Nucleus accumbens (tissue), 56 donors: Measurements from ENCODE around the gene AUTS2.

ENCODE experiments used
- DNase-seq, 56 donors: peaks; one replicate each; lab custom pipeline; 2025; lab: John Stamatoyannopoulos, UW

AUTS2 gene

DNA sequence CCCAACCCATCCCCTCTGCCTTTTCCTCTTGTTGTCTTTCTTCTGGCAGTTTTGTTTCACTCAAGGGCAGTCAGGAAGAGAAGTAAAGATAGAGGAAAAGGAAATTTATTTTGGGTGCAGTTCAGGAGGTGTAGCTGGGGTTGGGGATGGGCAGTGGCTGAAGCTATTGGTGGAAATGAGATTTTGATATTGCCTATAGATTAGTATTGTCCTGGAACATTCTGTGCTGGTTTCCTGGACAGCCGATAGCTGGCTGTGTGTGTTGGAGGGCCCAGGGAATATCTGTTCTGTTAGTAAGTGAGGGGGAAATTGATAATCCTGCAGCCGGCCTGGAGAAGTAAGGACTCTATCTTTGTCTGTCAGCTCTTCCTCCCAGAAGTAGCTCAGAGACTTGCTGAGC lies 107.8 kb downstream of the AUTS2 start:
- DNase-seq: no peak

DNA sequence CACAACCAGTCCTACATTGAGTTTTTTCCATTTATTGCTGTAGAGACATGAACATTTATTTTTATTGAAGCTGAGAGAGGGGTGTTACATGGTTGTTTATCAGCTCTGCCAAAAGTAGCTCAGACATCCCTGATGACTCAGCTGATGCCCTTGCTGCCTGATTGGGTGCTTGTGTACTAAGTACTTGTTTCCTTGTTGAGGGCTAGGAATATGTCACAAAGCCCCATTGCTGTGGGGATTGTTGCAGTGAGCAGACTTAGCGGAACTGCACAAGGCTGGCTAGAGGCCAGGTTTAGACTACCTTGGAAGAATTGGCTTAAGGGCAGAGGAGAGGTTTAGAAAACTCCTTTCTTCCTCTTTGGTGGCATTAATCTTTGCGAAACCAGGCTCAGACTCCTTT lies 110.6 kb downstream of the AUTS2 start:
- DNase-seq: peak in 2 of 56 donors; percentile 6 to 60

DNA sequence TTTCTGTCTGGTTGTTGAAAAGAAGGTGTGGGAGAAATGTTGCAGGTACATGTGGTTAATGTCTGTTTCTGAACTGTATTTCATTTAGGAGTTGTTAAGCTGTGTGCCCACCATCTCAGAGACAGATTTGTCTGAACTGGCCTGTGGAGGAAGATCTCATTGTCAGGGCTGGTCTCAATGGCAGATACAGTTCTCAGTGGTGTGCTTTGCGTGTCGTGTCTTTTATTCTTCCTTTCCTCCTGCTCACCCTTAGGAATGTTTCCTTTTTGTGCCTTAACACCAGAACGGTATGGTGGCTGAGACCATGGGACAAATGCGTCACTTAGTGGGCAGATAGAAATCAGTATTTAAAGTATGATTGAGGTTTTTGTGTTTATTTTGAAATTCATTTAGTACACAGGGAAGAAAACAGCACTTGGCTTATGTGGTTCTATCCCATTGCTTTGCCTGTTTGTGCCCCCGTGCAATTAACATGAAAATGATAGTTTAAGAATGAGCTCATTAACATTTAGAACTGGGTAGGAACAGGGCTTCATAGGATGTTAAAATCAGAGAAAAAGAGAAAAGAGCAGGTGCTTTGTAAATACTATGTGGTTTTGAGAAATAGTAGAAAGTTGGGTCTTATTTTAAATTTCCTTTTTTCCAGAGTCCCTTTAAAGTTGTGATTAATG lies 112.6 kb downstream of the AUTS2 start:
- DNase-seq: no peak

DNA sequence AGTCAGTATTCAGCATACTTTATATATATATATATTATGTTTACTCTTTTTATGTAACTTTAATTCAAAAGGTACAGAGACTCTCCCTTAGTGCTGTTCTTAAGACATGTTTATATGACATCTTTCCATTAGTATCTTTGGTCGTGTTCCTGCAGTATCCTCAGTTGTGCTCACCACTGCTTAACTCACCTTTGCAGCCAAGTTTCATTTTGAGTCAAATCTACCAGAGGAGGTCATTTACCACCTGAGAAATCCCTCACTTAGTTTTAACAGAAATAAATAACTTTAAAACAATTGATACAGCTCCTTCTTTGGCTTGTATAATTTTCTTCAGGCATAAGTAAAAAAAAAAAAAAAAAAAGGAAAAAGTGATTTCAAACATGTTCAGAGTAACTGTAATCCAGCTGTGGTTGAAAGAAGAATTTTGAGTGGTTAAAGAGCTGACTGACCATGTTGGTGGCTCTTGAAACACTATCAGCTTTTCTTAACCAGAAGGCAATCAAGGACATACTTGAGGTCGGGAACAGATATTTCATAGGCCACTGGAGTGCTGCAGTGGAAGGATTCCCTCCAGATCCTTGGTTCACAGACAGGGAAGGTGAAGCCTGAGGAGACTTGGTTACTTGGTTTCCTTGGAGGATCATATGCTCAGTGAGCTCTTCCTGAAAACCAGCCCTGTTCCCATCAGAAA lies 116.8 kb downstream of the AUTS2 start:
- DNase-seq: no peak

DNA sequence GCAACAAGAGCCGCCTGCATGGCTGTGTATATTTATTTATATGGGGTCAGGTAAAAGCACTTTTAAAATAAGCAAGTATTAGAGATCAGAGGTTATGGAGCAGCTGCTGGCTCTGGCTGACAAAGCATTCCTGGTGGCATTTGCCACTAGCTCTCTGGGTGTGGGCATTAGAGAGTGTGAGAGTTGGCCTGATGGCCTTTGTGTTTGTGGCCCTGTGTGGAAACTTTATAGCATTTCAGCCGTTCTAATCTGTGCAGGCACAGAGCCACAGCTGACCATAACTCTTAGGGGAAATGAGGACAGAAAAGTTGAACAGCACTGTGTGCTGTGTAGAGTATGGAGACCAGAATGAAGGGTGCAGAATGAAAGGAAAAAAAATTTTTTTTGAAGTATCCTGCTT lies 118.9 kb downstream of the AUTS2 start:
- no peak for DNase-seq

DNA sequence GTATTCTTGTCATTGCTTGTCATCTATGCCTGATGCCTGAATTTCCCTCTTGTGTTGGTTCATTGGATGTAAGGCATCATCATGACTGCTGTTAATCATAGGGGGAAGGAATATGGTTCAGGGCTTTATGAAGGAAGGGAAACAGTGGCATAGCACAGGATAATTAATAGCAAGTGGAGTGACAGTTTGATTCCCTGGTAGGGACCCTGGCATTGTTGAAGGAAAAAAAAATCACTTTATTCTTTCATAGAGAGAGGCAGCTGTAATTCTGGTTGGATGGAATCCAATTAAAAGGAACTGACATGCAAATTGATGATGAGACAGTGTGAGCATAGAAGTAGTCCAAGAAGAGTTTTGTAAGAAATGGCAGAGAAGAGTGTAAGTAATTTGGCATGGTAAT lies 121.4 kb downstream of the AUTS2 start:
- DNase-seq: no peak

DNA sequence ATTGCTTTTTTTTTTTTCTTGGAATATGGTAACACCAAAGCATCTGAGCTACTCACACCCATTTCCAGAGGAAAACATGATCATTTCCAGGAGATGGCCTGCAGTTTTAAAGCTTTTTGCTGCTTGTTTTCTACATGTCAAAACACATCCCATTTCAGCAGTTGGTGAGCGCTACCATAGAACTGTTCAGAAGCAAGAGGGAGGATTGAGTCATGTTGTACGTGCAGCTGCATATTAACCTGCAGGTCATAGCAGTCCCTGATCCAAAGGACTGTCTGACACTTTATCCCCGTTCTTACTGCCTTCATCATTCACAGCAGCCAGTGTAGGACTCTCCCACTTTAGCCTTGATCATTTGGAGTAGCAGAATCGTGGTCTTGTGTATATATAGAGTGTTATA lies 124.6 kb downstream of the AUTS2 start:
- no peak for DNase-seq

DNA sequence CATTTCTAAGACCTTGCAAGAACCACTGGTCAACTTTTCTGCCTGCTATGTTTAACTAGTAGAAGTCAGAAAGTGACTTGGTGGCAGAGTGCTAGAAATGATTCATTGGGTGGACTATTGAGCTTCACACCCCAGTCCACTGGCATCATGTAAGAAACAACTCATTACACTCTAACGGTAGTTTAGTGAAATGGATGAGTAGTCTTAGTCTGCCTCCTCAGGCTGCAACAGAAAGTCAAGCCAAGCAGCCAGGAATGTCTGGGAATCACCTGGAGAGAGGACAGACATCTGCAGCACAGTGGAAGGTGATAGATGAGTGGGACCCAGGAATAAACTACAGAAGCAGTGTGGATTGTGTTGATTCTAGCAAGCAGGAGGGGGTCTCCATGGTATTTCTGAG lies 125.4 kb downstream of the AUTS2 start:
- no peak for DNase-seq

DNA sequence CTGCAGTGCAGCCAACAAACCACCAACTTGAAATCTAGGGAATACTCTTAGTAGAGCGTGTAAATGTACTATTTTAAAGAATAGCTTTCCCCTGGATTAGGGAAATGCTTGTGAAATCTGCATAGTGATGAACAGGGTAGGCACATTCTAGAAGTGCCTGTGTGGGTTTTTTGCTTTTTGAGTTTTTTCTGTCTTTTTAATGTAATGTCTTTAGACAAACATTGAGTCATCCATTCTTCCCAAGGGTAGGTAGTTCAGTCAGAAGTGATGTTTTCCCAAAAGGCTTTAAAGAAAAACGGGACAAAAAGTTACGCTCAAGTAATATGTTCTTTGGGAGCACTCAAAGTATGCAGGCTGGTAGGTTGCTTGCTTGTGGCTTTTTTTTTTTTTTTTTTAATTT lies 130.0 kb downstream of the AUTS2 start:
- no peak for DNase-seq

DNA sequence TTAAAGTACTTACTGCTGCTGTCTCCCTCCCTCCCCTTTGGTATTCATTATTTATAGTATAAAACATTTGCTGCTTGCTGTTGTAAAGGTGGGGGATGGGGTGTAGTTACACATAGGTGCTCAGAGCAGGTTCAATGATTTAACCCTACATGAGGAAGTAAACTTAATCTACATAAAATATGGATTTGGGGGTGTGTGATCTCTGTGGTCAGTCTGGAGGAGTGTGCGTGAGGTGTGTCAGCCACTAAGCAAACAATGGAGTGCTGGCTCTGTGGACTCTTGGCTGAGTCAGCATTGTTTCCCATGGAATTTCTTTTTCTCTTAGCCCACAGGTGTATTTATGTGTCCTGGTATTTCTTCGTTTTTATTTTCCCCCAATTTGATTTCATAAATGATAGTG lies 133.9 kb downstream of the AUTS2 start:
- no peak for DNase-seq

DNA sequence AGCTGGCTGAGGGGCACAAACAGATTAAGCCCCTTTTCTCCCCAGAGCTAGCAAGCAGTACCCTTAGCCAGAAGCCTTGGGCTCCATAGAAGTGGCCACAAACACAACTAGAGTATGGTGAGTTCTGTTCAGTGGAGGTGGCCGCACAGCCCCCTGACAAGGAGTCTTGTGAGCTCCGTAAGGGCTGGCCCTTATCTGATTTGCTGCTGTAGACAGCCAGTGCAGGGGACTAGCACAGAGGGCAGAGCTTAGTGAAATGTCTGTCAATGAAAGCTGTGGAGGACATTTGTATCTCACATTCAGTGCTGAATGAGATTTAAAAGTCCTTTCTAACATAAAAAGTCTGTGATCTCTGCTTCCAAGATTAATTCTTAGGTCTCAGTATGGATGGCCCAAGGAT lies 137.3 kb downstream of the AUTS2 start:
- DNase-seq: no peak

DNA sequence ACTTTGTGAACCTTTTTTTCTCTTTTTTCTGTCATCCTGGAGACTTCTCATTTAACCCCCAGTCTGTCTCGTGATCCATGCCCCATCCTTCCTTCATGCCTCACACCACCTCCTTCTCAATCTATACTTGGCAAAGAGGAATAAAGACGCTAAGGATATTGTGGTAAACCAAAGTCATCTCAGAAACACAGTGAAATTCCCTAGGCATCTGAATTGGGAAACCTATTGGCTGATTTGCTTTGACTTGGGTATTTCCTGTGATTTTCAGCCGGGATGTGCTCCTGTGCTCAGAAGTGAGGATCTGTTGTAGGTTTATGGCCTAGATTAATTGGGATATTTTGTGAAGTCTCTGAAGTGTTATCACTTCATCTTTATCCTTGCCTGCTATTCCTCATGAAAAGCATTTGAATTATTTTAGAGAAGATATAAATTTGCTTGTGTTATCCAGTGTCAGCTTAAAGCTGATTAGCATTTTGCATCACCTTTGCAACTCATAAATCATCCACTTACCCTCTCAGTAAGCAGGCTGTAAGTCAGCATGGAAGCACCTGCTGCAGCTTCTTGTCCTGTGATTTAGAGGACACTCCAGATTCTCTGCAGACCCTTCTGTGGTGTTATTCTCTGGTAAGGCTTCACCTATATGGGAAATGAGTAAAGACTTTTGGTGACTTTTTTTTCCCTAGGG lies 138.0 kb downstream of the AUTS2 start:
- DNase-seq: no peak

DNA sequence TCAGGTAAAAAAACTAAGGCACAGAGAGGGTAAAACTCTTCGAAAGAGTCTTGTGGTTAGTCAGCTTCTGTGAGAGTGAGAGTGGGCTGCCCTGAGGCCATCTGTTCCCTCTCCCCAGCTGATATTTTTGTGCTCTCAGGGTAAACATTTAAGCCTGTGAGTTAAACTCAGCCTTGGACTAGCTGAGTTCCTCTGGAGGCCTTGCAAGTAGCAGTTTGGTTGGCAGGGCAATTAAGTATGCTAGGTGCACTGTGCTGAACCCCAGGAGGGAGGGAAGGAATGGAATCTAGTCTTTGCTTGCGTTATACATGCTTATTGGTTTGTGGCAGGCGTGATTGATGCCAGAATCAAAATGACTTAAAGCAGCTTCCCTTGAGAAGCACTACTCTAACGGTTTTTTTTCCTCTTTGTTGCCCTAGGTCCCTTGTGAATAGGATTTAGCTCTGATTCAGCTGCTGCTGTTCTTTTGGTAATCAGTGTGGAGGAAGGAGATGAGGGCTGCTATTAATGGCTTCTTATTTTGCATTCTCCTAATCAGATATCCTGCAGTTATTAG lies 140.2 kb downstream of the AUTS2 start:
- peak in 2 of 56 donors; percentile 5 to 7 for DNase-seq

DNA sequence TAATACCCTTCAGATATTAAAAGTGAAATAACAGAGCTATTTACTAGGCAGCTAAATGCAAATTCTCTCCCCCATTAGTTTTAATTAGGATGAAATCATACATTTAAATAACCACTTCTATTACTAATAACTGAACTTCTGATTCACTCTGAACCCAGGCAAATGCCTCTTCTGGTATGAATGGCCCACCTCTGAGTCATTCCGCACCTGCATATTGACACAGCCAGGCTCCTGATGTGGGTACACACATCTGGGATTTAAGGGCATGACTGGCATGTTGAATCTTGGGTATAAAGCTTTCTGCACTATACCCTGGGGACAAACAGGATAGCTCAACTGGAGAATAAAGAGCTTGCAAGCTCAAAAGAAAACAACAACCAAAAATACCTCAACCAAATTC lies 140.9 kb downstream of the AUTS2 start:
- DNase-seq: peak in 8 of 56 donors; percentile 1 to 29 (median 8)

DNA sequence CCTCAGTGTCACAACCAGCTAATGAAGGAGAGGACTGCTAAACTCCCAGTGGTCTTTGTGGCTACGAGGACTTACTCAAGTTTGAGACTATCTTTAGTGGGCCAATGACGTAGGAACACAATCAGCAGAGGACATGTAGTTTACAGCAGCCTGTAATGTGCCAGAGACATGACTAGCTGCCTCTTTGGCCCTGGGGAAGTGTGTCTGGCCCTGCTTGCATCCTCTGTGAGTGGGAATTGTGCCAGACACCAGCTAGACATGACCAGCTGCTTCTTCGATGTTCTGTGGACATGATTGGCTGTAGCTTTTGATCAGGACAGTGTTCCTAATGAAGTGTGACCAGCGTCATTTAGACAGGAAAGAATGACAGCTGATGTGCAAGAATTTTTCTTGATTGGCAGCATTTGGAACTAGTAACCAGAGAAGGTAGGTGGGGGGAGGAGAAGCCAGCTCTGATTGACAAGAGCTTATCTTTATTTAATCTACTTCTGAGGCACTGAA lies 141.7 kb downstream of the AUTS2 start:
- peak in 32 of 56 donors; percentile 1 to 51 (median 15) for DNase-seq

DNA sequence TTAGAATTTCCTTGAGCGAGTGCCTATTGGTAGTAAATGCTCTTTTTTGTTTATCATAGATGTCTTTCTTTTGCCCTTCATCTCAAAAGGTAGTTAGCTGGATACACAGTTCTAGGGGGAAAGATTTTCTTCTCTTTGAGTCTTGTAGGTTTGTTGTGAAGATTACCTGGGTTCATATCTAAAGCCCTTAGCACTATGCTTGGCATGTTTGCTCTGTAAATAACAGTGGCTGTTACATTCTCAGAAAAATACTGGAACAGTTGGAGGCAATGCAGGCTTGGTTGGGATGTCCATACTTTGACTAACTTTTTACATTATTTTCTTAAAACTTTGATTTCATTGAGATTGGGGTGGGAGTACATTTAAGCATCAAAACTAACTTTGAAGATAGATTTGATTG lies 144.0 kb downstream of the AUTS2 start:
- no peak for DNase-seq

DNA sequence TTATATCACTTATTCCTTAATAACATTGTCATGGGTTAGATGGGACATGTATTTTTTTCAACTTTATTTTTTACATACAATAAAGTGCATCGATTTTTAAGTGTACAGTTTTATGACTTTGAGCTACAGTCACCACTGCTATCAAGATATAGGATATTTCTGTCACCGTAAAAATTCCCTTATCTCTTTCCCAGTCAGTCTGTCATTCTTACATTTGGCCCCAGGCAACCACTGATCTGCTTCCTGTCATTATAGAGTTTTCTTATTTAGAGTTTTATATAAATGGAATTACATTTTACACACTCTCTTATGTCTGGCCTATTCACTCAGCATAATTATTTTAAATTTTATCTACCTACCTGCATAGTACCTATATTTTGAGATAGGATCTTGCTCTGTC lies 145.2 kb downstream of the AUTS2 start:
- no peak for DNase-seq

DNA sequence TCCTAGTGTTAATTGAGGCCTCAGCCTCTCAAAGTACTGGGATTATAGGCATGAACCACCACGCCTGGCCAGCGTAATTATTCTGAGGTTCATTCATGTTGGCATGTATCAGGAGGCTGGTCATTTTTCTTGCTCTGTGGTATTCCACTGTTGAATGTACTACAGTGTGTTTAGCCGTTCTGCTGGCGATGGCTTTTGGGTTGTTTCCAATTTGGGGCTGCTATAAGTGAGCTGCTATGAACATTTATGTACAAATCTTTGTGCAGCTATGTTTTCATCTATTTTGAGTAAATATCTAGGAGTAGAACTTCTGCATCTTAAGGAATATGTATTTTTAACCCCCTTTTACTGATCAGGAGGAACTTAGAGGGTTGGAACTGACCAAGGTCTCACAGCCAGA lies 145.8 kb downstream of the AUTS2 start:
- no peak for DNase-seq

DNA sequence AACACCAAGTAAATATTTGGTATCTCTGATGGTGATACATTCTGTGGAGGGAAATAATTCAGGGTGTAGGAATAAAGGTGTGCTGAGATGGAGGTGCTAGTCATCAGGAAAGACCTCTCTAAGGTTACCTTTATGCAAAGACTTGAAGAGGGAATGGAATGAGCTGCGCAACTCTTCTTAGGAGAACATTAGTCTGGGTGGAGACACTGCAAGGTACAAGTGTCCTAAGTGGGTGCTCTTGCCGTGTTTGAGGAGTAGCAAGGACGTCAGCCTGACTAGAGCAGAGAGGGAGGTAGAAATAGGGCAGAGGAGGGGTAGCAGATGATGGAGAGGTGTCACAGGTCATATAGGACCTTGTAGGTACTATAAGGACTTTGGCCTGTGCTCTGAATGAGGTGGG lies 148.1 kb downstream of the AUTS2 start:
- no peak for DNase-seq

DNA sequence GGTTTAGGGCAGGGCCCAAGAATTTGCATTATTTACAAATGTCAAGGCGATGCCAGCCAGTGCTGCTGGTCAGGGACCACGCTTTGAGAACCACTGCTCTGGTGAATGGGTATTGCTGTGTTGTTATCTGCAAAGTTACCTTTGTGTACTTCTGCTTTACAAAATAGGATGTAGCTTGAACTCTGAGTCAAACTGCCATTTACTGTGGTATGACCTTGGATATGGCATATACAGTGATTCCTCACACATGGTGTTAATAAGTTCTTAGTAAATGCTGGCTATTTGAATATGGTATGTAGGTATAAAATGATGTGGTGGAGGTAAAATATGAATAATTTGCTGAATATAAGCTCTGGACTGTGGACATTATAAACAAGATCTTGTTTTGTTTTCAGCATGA lies 148.9 kb downstream of the AUTS2 start:
- DNase-seq: no peak

DNA sequence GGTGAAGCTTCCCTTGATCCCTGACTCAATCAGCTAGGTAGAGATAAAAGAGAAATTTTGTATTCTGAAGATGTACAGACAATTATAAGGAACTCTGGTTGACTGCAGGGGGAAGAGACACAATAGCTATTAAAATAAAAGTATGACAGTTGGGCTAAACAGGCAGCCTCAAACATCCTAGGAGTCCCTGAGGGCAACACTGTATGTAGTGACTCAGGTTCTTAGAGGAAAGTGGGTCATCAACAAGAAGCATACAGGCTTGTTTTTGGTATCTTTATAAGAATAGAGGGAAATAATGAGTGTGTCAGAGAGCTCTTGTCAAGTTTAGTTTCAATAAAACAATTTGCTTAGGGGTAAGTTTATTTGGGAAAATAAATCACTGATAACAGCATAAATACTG lies 150.3 kb downstream of the AUTS2 start:
- no peak for DNase-seq
